Natural killer cell (primary cell): ENCODE results near the gene MBD3. TPM values are rescaled to one million over a fixed set of nuclear protein-coding genes. Genes with fewer than 3 reads are reported as not detected.
A peak's percentile ranks its signal among the peaks of the same experiment; 100 is the strongest.
"Not testable (repeated sequence)": the region's sequence is repeated elsewhere in the genome, so short reads cannot be mapped to it uniquely, and the experiment has no call there.

Experiments used
- ATAC-seq, 3 donors: fragments of 150-1000 bp in 2 of 3; fragments of 200-7000 bp in 1 of 3; cut with Tn5 transposase; 1 replicate in 1 of 3; 2 replicates in 2 of 3; pipeline ENCODE4 v1.10.0; 2021; ENCODE audit warnings: mild to moderate bottlenecking in 2 of 3, moderate library complexity in 2 of 3
- DNase-seq, 2 donors: peaks; one replicate each; pipeline versions ENCODE4 v3.0.0 to v3.0.0-alpha.2; 2013 to 2021; ENCODE audit warnings: mixed read lengths in 1 of 2
- H3K27ac ChIP-seq: one replicate; pipeline ENCODE4 v1.5.1; 2013; ENCODE audit warnings: mild to moderate bottlenecking, low read length
- H3K27me3 ChIP-seq: one replicate; pipeline ENCODE4 v1.6.1; 2013; ENCODE audit warnings: low read length; ENCODE audit not compliant: control insufficient read depth, insufficient read depth
- H3K36me3 ChIP-seq: one replicate; pipeline ENCODE4 v1.6.1; 2013; ENCODE audit warnings: low read length; ENCODE audit not compliant: control insufficient read depth, insufficient read depth
- H3K4me1 ChIP-seq: one replicate; pipeline ENCODE4 v1.6.1; 2013; ENCODE audit warnings: low read length; ENCODE audit not compliant: control insufficient read depth, insufficient read depth
- H3K4me3 ChIP-seq: one replicate; pipeline ENCODE4 v1.5.1; 2013; ENCODE audit warnings: low read length
- H3K9me3 ChIP-seq: one replicate; pipeline ENCODE4 v1.6.1; 2013; ENCODE audit warnings: low read length; ENCODE audit not compliant: control insufficient read depth, insufficient read depth
- H3K27ac Mint-ChIP-seq, 2 donors: one replicate each; pipeline ENCODE4 v1.8.0; 2022; ENCODE audit warnings: mild to moderate bottlenecking in 2 of 2, mixed read lengths in 2 of 2, moderate library complexity in 1 of 2
- H3K27me3 Mint-ChIP-seq, 2 donors: one replicate each; pipeline ENCODE4 v1.8.0; 2022; ENCODE audit warnings: low read depth in 2 of 2, mixed read lengths in 2 of 2
- H3K36me3 Mint-ChIP-seq: one replicate; pipeline ENCODE4 v1.8.0; 2022; ENCODE audit warnings: mixed read lengths
- H3K4me1 Mint-ChIP-seq, 2 donors: one replicate each; pipeline ENCODE4 v1.8.0; 2022; ENCODE audit warnings: mixed read lengths in 2 of 2
- H3K4me3 Mint-ChIP-seq: one replicate; pipeline ENCODE4 v1.8.0; 2022; ENCODE audit warnings: mild to moderate bottlenecking, moderate library complexity, mixed read lengths
- H3K9me3 Mint-ChIP-seq, 2 donors: one replicate each; pipeline ENCODE4 v1.8.0; 2022; ENCODE audit warnings: mixed read lengths in 2 of 2
- CTCF ChIP-seq: fragments of 200-600 bp; IDR thresholded peaks from one replicate; pipeline ENCODE4 v1.8.0; 2022; ENCODE audit warnings: antibody characterized with exemption
- WGBS: methylation state at CpG from one replicate; pipeline ENCODE4 v1.1.7; 2013; ENCODE audit warnings: missing lambda C conversion rate; ENCODE audit not compliant: insufficient coverage; 5-methylcytosine and 5-hydroxymethylcytosine counted together
- intact Hi-C: fragments of 100-400 bp; cut with micrococcal nuclease; formaldehyde crosslinking; loops from one replicate; pipeline ENCODE4 v1.14.2; 2022
- total RNA-seq, 4 donors: library from RNA; stranded (reverse); fragments of 120-200 nt in 1 of 4; gene quantifications; one replicate each; pipeline versions ENCODE4 v1.2.3 to v1.2.4, GENCODE V29; 2013 to 2022

Gene MBD3
- total RNA-seq: 10 to 100 TPM; 55.9 to 66.7 (median 59.0) TPM
- total RNA-seq (2013): 43.5 TPM

- peak; percentile 85 to 95 (median 86) for ATAC-seq
- peak within 1 kb of the TSS; percentile 87 for H3K4me3 Mint-ChIP-seq
- DNase-seq: peak; percentile 88 to 96
- peaks cover 26% of the 10 kb centered on the region for H3K4me1 ChIP-seq
- H3K27me3 ChIP-seq: no peaks in the 10 kb centered on the region
- H3K9me3 ChIP-seq: no peaks in the 10 kb centered on the region
- H3K27me3 Mint-ChIP-seq: no peaks in the 10 kb centered on the region
- no peaks in the 10 kb centered on the region for H3K9me3 Mint-ChIP-seq
- no peaks in the 10 kb centered on the region for H3K36me3 Mint-ChIP-seq
- H3K4me3 ChIP-seq: peak within 1 kb of the TSS; percentile 85
- intact Hi-C loops: no loop called here
- H3K27ac Mint-ChIP-seq: peak within 1 kb of the TSS; percentile 74 to 89
- peak within 1 kb of the TSS; percentile 93 for H3K27ac ChIP-seq
- 2% methylated on average over 68 of the region's 68 CpGs for WGBS
- H3K36me3 ChIP-seq: peaks cover 13% of the 10 kb centered on the region
- no peak for TF ChIP-seq CTCF
- peaks cover 8 to 24% of the 10 kb centered on the region in 2 donors for H3K4me1 Mint-ChIP-seq
Measured at GRCh38 chr19:1592755-1593500, at the start of gene MBD3. TSS of gene MBD3 (minus strand) at chr19:1592865. CDS start at chr19:1592631, 234 bp downstream.

- H3K4me1 Mint-ChIP-seq, H3K27me3 Mint-ChIP-seq, H3K9me3 Mint-ChIP-seq, H3K9me3 ChIP-seq, H3K4me1 ChIP-seq, H3K36me3 Mint-ChIP-seq, H3K4me3 ChIP-seq, H3K4me3 Mint-ChIP-seq, DNase-seq, intact Hi-C loops, H3K27me3 ChIP-seq, ATAC-seq, H3K27ac ChIP-seq, H3K27ac Mint-ChIP-seq: not testable (repeated sequence)
- WGBS: 94% methylated on average over 10 of the region's 10 CpGs
- peaks cover 25% of the 10 kb centered on the region for H3K36me3 ChIP-seq
Measured at GRCh38 chr19:1640893-1641448, 48.3 kb upstream of the MBD3 start.

DNA sequence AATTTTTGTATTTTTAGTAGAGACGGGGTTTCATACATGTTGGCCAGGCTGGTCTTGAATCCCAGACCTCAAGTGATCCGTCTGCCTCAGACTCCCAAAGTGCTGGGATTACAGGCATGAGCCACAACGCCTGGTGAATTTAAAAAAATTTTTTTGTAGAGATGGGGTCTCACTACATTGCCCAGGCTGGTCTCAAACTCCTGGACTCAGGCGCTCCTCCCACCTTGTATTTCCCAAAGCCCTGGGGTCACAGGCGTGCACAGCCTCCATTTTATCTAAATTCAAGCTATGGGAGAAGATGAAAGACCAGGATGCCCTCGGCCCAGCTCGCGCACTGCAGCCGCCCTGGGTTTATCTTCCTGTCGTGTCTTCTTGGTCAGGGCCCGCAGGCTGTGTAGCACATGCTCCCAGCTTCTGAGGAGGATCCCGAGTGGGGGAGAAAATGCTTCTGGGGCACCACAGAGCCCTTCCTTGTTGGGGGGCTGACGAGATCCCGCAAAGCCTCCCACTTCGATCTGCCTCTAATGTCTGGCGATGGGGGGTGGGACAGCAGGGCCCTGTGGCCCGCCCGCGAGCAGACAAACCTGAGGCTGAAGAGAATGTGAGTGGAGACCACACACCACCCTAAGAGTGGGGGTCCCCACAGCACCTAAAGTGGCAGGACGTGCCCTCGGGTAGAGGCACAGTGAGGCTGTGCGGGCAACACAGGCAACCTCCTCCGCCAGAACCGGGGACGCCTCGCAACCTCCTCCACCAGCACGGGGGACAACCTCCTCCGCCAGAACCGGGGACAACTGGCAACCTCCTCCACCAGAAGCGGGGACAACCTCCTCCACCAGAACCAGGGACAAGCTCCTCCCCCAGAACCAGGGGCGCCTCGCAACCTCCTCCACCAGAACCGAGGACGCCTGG, 43.9 kb upstream of the MBD3 start:
- intact Hi-C loops: no loop called here

More for the DNA sequence above, 43.9 kb upstream of the MBD3 start:
- Histone ChIP-seq H3K9me3 (no peaks in the 10 kb centered on the region), H3K27ac (no peak overlapping the region), H3K4me3 (no peak overlapping the region), H3K36me3 (peaks cover 16% of the 10 kb centered on the region), H3K4me1 (no peaks in the 10 kb centered on the region), H3K27me3 (no peaks in the 10 kb centered on the region)
- ATAC-seq: no peak
- no peak overlapping the region for H3K27ac Mint-ChIP-seq
- no peaks in the 10 kb centered on the region for H3K9me3 Mint-ChIP-seq
- TF ChIP-seq CTCF: no peak
- whole genome bisulfite sequencing: 96% methylated on average over 34 of the region's 34 CpGs
- no peak for DNase-seq
- no peaks in the 10 kb centered on the region for H3K27me3 Mint-ChIP-seq
- H3K4me3 Mint-ChIP-seq: no peak overlapping the region
- no peaks in the 10 kb centered on the region for H3K36me3 Mint-ChIP-seq
- peaks cover 0 to 10% of the 10 kb centered on the region in 2 donors for H3K4me1 Mint-ChIP-seq
